Fibroblast of villous mesenchyme (primary cell): ENCODE measurements around the gene PTK6. TPM values are rescaled to one million over a fixed set of nuclear protein-coding genes. Genes with fewer than 3 reads are reported as not detected.

Experiments used
- DNase-seq: peaks from one replicate; pipeline ENCODE4 v3.0.0-alpha.2; 2010; ENCODE audit warnings: low read depth
- H3K4me3 ChIP-seq: 2 replicates; pipeline ENCODE4 v1.5.1; 2011; ENCODE audit warnings: low read depth, mild to moderate bottlenecking, low read length
- total RNA-seq: library from RNA; depleted of rRNA; stranded (reverse); fragments of >200 nt; gene quantifications from 2 replicates; pipeline ENCODE4 v1.2.3, GENCODE V29; 2012
- TF ChIP-seq, protein P1 (sequence below): IDR thresholded peaks from 2 replicates; pipeline ENCODE4 v1.5.1; 2012; ENCODE audit warnings: low read depth, mild to moderate bottlenecking, low read length; ENCODE audit not compliant: insufficient read depth

The PTK6 gene
- total RNA-seq, 1 donor: under 0.01 TPM

GRCh38 chr20:63567386-63568169 is 30.4 kb upstream of the PTK6 start:
- no peak for DNase-seq
- TF ChIP-seq, protein P1, sequence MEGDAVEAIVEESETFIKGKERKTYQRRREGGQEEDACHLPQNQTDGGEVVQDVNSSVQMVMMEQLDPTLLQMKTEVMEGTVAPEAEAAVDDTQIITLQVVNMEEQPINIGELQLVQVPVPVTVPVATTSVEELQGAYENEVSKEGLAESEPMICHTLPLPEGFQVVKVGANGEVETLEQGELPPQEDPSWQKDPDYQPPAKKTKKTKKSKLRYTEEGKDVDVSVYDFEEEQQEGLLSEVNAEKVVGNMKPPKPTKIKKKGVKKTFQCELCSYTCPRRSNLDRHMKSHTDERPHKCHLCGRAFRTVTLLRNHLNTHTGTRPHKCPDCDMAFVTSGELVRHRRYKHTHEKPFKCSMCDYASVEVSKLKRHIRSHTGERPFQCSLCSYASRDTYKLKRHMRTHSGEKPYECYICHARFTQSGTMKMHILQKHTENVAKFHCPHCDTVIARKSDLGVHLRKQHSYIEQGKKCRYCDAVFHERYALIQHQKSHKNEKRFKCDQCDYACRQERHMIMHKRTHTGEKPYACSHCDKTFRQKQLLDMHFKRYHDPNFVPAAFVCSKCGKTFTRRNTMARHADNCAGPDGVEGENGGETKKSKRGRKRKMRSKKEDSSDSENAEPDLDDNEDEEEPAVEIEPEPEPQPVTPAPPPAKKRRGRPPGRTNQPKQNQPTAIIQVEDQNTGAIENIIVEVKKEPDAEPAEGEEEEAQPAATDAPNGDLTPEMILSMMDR: no peak

GRCh38 chr20:63567136-63567385 is 29.9 kb upstream of the PTK6 start:
- no peak overlapping the region for H3K4me3 ChIP-seq
- no peak for DNase-seq
- TF ChIP-seq, protein P1: no peak

More at GRCh38 chr20:63567386-63568169, 30.4 kb upstream of the PTK6 start:
- H3K4me3 ChIP-seq: no peak overlapping the region

DNA sequence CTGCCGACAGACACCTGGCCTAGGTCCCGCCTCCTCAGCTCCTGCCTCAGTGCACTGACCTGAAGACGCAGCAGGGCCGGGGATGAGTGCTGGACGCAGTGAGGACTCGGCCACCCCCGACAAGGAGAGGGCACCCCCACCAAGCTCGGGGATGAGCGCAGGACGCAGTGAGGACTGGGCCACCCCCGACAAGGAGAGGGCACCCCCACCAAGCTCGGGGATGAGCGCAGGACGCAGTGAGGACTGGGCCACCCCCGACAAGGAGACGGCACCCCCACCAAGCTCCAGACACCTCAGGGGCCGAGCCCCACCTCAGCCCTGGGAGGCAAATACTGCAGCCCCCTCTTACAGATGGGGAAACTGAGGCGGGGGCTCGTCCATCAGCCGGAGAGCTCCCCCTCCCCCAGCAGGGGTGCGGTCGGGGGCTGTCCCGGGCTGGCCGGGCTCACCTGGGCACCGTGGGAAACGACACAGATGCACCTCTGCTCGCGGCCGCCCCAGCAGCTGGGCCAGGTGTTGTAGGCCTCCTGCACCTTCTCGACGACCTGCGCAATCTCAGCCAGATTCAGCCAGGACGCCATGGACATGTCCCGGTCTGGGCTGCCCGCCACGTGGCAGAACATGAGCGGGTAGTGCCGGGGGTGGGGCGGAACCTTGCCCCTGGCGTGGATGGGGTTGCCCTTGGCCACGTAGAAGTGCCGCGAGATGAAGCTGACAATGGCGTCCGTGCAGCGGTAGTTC is 29.4 kb upstream of the PTK6 start:
- DNase-seq: no peak
- no peak overlapping the region for H3K4me3 ChIP-seq
- TF ChIP-seq, protein P1: no peak

DNA sequence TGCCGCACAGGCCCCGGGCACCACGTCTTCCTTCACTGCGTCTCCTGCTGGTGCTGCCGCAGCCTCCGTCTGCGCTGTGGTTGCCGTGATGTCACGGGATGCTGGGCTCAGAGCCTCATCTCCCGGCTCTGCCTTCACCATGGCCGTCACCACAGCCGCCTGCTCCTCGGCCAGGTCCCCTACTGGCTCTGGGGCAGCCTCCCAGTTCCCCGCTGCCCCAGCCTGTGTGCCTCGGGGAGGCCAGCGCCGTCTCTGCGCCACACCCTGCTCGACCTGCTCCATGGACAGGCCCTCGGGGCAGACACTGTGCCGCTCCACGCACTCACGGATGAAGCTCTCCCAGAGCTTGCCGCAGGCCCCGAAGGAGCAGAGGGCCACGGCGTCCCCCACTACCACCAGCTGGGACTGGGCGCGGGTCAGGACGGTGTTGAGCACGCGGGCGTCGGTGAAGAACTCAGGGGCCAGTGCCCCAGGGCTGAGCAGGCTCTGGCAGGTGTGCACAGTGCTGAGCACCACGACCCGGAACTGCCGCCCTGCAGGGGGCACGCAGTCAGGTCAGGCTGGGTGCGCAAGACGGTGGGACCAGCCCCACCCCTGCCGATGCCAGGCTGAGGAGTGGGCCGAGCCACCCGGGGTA is 28.6 kb upstream of the PTK6 start:
- no peak overlapping the region for H3K4me3 ChIP-seq
- no peak for DNase-seq
- TF ChIP-seq, protein P1: no peak

DNA sequence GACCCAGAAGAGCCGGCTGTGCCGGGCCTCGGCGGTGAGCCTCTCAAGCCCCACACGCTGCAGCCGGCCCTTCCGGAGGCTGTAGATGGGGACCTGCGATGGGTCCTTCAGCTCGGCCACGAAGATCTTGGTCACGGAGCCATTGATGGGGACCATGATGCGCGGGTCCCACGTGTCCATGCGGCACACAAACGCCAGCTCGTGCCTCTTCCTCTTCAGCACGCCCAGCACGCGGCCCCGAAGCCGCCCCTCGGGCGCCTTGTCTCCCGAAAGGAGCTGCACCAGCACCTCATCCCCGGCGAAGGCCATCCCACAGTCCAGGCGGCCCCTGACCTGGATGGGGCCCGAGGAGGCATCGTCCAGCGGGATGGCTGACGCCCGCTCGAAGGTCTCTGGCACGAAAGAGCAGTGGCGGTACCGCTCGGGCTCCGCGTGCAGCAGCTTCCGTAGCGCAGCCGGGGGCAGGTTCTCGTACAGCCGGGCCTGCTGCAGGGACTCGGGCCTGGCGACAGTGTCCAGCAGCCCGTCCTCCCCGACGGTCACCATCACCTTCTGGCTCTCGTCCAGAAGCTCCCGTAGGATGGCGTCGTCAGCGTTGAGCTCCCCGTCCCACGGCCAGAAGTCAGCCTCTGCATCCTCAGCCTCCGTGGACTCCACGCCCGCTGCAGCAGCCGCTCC is 28.0 kb upstream of the PTK6 start:
- TF ChIP-seq, protein P1: no peak
- no peak overlapping the region for H3K4me3 ChIP-seq
- DNase-seq: no peak

- DNase-seq: no peak
- TF ChIP-seq, protein P1: no peak
- no peak overlapping the region for H3K4me3 ChIP-seq
These were observed 27.0 kb upstream of the PTK6 start for GRCh38 chr20:63564036-63564810.
